Sigmoid colon (tissue), 4 donors: ENCODE results near the gene ZNF780A.

Experiments
- POLR2A ChIP-seq, 2 donors: fragments of 450-650 bp; IDR thresholded peaks; one replicate each; pipeline ENCODE4 v1.6.1; 2016; ENCODE audit warnings: antibody characterized with exemption in 2 of 2, mild to moderate bottlenecking in 2 of 2, moderate library complexity in 2 of 2
- POLR2AphosphoS5 ChIP-seq, 4 donors: sonication (generic); formaldehyde crosslinking; IDR thresholded peaks; one replicate each; pipeline ENCODE4 v1.6.1; 2017; ENCODE audit warnings: antibody characterized with exemption in 4 of 4
- TF ChIP-seq, protein P1 (sequence below), 4 experiments: fragments of 450-650 bp in 3 of 4; fragments of 200-600 bp in 1 of 4; IDR thresholded peaks; one replicate each; pipeline ENCODE4 v1.5.1; 2016 to 2019; ENCODE audit warnings: antibody characterized with exemption in 4 of 4, mild to moderate bottlenecking in 3 of 4, moderate library complexity in 2 of 4

- TF ChIP-seq POLR2A (IDR thresholded peaks at IDR 0.05) (no peak), POLR2AphosphoS5 (IDR thresholded peaks at IDR 0.05) (no peak)
- TF ChIP-seq, protein P1, sequence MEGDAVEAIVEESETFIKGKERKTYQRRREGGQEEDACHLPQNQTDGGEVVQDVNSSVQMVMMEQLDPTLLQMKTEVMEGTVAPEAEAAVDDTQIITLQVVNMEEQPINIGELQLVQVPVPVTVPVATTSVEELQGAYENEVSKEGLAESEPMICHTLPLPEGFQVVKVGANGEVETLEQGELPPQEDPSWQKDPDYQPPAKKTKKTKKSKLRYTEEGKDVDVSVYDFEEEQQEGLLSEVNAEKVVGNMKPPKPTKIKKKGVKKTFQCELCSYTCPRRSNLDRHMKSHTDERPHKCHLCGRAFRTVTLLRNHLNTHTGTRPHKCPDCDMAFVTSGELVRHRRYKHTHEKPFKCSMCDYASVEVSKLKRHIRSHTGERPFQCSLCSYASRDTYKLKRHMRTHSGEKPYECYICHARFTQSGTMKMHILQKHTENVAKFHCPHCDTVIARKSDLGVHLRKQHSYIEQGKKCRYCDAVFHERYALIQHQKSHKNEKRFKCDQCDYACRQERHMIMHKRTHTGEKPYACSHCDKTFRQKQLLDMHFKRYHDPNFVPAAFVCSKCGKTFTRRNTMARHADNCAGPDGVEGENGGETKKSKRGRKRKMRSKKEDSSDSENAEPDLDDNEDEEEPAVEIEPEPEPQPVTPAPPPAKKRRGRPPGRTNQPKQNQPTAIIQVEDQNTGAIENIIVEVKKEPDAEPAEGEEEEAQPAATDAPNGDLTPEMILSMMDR (IDR thresholded peaks at IDR 0.05): no peak
These were observed 44.1 kb upstream of the ZNF780A start for GRCh38 chr19:40134866-40135265.
